Fibroblast of the aortic adventitia (primary cell): ENCODE data around the gene MED25. TPM values are rescaled to one million over a fixed set of nuclear protein-coding genes. Genes with fewer than 3 reads are reported as not detected.

Experiments used
- DNase-seq: peaks from one replicate; pipeline ENCODE4 v3.0.0-alpha.2; 2010; ENCODE audit warnings: low read depth
- H3K4me3 ChIP-seq: 2 replicates; pipeline ENCODE4 v1.5.1; 2011; ENCODE audit warnings: low read depth, mild to moderate bottlenecking, control low read depth, low read length, moderate library complexity
- CTCF ChIP-seq: IDR thresholded peaks from 2 replicates; pipeline ENCODE4 v1.5.1; 2011; ENCODE audit warnings: mild to moderate bottlenecking, low read length, control low read depth, inconsistent platforms; ENCODE audit not compliant: insufficient read depth
- total RNA-seq: library from RNA; depleted of rRNA; stranded (reverse); fragments of >200 nt; gene quantifications from 2 replicates; pipeline ENCODE4 v1.2.3, GENCODE V29; 2012; ENCODE audit warnings: low replicate concordance

The MED25 gene
- total RNA-seq, 1 donor = 21.7 TPM

DNA sequence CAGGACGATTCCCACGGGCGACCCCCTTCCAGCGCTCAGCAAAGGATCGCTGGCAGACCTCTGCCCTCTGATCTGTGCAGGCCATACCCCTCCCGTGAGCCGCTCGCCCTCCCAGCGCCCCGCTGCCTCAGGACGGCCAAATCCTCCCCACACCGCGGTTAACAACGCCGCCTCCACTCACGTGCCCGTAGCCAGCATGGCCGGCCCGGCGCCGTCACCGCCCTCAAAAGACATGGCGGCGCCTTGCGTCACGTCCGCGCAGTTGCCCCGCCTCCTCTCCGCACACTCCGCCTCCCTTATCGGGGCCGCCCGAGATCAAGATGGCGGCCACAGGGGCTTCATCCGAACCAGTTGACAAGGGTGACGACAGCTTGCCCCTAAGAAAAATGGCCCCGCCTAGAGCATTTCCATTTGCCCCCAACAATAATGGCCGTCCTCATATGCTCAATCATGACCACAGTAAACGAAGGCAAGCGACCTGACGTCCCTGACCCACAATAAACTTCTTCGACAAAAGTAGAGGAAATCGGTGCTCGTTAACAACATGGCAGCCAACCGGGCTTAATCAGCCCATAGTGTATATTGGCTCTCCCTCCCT lies 58.4 kb downstream of the MED25 start:
- no peak for TF ChIP-seq CTCF

DNA sequence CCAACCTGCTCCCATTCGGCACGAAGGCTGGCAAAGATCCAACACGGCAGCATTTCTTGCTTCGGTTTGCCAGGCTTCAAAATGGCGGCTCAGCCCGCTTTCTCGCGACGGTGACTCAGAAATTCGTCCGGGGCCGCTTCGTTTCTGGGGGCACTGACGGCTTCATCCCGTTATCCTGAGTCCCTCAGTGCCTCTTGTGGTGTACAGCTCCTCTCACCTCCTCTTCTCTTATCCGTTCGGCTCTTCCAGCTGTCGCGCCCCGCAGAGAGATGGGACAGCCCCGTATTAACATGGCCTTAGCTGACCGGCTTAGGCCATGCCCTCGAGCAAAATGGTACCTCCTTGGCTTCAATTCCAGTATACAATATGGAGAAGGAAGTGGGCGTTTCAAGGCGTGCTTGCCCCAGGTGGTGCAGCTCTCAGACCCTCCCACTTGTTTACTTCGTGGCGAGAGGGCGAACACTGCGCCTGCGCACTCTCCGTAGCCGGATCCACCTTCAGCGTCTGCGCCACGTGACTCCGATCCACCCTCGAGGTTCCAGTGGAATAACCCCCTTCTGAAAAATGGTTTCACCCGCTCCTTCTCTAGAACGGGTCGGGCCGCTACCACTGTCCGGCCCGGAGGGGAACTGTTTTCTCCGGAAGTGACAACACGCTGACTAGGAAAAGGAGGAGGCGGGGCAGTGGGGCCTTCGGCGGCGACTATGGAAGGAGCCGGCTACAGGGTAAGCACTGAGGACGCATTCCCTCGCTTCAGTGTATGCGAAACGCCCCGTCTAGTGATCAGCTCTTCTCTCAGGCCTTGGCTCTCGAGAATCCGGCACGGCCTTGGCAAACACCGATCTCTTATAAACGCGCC lies 59.2 kb downstream of the MED25 start, which contains the start of the genes AKT1S1 and TBC1D17:
Gene AKT1S1 (minus strand): TSS at position 336 of the 859 bp plus-strand sequence. CDS start 4,060 bp downstream, outside the sequence.
Gene TBC1D17 (plus strand): TSS at position 683 of the 859 bp plus-strand sequence. CDS start 22 bp downstream, at position 705.
- peak within 1 kb of the TSS; percentile 100 for H3K4me3 ChIP-seq
- DNase-seq = peak; percentile 100
- no peak for TF ChIP-seq CTCF

More for the DNA sequence above, 58.4 kb downstream of the MED25 start:
- peak overlapping the region; percentile 100 for H3K4me3 ChIP-seq
- DNase-seq = peak; percentile 100

DNA sequence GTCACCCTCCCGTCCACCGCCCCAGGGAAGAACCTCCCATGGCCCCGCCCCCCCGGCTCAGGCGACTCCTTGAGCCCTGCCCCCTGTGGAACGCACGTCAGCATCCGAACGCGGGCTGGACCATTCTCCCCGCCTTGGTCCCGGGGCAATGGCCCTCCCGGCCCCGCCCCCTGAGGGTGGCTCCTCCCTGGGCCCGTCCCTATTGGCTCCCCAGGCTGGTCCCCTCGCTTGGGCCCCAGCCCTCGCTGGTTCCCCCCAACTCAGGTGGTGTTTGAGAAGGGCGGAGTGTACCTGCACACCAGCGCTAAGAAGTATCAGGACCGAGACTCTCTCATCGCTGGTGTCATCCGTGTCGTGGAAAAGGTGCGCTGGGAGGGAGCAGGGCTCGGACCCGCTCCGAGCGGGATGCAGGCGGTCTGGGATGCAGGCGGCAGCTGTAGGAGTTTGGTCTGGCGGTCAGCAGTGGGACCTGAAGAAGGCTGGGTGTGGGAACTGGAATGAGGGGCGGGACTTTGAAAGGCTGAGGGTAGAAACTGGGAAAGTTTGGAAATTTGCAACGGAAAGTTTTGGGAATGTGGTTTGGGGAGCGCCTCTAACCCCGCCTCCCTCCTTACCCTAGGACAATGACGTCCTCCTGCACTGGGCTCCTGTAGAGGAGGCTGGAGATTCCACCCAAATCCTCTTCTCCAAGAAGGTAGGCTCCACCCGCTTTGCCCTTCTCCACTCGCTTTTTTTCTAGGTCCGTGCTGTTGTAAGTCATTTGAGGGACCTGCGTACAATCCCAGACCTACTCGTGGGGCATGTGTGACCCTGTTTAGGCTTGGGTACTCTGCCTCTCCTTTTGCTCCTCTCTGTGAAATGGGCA lies 60.0 kb downstream of the MED25 start:
- DNase-seq = peak; percentile 96
- peak overlapping the region; percentile 95 for H3K4me3 ChIP-seq
- TF ChIP-seq CTCF = no peak

DNA sequence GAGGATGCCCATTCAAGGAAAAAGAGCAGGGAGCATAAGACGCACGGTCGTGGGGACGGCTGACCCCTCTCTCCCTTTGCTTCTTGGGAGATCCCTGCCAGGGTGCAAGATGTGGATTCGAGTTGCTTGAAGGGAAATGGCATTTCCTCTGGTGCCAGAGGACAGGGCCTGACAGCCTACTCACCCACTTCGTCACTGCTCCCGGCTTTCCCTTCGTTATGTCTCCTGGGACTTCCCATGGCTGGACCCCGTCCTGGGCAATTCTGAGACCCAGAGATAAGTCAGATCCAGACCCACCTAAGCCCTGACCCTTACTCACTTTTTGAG lies 60.6 kb downstream of the MED25 start:
- DNase-seq = no peak
- no peak for TF ChIP-seq CTCF
- H3K4me3 ChIP-seq = peak overlapping the region; percentile 95

DNA sequence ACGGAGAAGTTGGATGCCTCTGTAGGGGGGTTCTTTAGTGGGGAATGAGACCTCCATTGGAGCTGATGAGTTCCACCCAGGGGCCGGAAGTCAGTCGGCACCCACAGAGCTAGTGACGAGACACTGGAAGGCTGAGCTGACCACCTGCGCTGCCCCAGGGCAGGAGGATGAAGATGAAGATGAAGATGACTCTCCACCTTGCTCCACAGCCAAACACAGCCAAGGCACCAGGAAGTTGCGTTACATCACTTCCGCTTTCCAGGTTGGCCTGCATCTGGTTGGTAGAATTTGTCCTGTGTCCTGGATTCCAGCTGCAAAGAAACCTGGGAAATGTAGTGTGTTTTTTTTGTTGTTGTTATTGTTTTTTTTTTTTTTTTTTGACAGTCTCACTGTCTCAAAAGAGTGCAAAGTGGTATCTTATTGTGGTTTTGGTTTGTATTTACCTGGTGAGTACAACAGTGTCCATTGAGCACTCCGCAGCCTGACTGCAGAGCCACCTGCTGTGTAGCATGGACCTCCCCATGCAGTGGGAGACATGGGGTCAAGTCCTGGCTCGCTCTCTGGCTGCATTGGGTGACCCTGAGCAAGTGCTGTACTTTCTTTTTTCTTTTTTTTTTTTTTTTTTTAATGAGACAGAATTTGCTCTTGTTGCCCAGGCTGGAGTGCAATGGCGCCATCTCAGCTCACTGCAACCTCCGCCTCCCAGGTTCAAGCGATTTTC lies 61.3 kb downstream of the MED25 start:
- DNase-seq = no peak
- no peak overlapping the region for H3K4me3 ChIP-seq
- TF ChIP-seq CTCF = no peak
